HG03095 (cell line): ENCODE data around the gene BCAN.
"Not testable (repeated sequence)": the region's sequence is repeated elsewhere in the genome, so short reads cannot be mapped to it uniquely, and the experiment has no call there.

Experiments used
- ATAC-seq: cut with Tn5 transposase; IDR thresholded peaks from one replicate; pipeline ENCODE4 v1.9.1; 2021; ENCODE audit warnings: moderate library complexity; ENCODE audit not compliant: unreplicated experiment

Gene BCAN, protein sequence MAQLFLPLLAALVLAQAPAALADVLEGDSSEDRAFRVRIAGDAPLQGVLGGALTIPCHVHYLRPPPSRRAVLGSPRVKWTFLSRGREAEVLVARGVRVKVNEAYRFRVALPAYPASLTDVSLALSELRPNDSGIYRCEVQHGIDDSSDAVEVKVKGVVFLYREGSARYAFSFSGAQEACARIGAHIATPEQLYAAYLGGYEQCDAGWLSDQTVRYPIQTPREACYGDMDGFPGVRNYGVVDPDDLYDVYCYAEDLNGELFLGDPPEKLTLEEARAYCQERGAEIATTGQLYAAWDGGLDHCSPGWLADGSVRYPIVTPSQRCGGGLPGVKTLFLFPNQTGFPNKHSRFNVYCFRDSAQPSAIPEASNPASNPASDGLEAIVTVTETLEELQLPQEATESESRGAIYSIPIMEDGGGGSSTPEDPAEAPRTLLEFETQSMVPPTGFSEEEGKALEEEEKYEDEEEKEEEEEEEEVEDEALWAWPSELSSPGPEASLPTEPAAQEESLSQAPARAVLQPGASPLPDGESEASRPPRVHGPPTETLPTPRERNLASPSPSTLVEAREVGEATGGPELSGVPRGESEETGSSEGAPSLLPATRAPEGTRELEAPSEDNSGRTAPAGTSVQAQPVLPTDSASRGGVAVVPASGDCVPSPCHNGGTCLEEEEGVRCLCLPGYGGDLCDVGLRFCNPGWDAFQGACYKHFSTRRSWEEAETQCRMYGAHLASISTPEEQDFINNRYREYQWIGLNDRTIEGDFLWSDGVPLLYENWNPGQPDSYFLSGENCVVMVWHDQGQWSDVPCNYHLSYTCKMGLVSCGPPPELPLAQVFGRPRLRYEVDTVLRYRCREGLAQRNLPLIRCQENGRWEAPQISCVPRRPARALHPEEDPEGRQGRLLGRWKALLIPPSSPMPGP

DNA sequence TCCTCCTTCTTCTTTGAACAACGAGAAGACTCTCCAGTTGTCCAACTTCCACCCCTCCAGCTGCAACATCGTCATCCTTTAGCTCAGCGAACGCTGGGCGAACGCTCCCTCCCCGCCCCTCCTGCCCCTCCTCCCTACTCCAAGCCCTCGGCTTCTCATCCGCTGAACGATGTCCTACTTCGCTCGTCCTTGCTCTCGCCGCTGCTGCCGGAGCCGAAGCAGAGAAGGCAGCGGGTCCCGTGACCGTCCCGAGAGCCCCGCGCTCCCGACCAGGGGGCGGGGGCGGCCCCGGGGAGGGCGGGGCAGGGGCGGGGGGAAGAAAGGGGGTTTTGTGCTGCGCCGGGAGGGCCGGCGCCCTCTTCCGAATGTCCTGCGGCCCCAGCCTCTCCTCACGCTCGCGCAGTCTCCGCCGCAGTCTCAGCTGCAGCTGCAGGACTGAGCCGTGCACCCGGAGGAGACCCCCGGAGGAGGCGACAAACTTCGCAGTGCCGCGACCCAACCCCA lies at the start of gene BCAN:
Gene BCAN, plus strand, starts transcription at position 357 of the 504 bp plus-strand sequence. CDS start 3,938 bp downstream, outside the sequence.
- ATAC-seq: no peak

DNA sequence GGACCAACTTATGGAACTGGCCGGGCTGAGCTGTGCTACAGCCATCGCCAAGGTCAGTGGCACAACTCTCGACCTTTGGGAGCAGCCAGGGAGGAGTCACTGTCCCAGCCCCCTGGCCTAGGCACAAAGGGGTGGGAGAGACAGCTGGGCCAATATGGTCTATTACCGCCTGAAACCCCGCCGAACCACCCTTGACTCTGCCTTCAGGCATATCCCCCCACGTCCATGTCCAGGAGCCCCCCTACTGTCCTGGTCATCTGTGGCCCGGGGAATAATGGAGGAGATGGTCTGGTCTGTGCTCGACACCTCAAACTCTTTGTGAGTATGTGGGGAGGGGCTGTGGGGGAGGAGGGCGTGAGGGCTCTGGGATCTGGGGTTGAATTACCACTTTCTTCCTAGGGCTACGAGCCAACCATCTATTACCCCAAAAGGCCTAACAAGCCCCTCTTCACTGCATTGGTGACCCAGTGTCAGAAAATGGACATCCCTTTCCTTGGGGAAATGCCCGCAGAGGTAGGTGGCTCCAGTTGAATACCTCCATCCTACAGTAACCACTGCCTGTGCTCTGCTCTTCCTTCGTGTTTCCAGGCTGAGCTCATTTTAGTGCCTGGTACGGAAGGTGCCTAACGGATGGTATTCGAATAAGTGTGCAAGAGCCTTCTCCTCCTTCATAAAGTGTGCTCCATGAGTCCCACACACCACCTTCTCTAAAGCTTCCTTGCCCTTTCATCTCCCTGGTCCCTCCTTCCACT lies 49.6 kb upstream of the BCAN start:
- ATAC-seq: no peak

GRCh38 chr1:156592910-156593660 lies 48.8 kb upstream of the BCAN start:
- no peak for ATAC-seq

DNA sequence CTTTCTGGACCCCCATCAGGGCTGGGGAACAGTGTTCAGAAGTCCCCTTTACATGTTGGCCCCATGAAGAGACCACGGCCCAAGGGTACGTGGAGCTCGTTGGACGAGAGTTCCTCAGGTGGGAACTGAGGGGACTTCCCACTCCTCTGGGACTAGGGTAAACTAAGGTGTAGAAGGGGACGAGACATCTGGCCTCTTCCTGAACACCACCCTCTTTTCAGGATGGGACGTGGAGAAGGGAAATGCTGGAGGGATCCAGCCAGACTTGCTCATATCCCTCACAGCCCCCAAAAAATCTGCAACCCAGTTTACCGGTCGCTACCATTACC lies 48.3 kb upstream of the BCAN start:
- ATAC-seq: no peak

DNA sequence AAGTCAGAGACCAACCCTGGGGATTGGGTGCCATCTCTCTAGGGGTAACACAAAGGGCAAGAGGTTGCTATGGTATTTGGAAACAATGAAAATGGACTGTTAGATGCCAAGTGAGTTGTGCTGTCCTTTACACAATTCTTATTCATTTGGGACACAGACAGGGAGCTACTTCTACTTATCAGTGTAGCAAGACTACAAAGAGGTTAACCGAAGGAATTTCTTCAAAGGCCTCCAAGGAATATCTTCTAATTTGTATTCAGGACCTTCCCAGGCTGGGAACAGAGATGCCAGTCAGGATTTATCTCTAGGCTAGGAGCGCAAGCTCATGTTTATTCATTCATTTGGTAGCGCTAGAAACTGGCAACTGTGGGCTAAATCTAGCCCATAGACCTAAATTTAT lies 47.7 kb upstream of the BCAN start:
- no peak for ATAC-seq

DNA sequence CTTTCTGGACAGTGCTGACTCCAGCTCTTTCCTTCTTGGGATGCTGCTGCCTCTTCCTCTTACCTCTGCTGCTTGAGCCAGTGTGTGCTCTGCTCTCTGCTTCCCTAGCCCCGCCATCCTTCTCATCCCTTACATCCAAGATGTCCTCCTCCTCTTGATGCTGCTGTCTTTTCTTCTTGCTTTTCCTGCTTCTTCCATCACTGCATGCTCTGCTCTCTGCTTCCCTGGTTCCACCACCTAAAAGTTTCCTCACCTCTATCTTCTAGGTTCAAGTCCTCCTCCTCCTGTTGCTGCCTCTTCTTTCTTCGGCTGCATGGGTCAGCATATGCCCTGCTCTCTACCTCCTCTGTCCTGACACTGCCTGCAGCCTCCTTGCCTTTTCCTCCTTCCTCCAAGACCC lies 46.9 kb upstream of the BCAN start:
- no peak for ATAC-seq

GRCh38 chr1:156596426-156596825 lies 45.5 kb upstream of the BCAN start:
- ATAC-seq: no peak

DNA sequence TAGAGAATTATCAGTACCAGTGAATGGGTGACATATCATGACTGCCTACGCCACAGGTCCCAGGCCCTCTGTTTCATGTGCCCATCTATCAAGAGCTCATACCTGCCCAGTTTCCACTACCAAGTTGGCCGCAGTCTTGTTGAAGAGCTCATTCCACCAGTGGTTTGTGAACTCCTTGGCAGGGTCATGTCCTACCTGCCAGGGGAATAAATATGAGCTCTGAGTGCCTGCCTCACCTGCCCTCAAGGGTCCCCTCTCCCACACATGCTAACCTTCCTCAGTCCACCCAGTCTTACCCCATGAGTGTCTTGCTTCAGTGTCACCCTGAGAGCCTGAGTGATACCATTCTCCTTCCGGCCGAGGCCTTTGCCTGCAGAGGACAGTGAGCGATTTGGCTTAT lies 43.8 kb upstream of the BCAN start:
- no peak for ATAC-seq

DNA sequence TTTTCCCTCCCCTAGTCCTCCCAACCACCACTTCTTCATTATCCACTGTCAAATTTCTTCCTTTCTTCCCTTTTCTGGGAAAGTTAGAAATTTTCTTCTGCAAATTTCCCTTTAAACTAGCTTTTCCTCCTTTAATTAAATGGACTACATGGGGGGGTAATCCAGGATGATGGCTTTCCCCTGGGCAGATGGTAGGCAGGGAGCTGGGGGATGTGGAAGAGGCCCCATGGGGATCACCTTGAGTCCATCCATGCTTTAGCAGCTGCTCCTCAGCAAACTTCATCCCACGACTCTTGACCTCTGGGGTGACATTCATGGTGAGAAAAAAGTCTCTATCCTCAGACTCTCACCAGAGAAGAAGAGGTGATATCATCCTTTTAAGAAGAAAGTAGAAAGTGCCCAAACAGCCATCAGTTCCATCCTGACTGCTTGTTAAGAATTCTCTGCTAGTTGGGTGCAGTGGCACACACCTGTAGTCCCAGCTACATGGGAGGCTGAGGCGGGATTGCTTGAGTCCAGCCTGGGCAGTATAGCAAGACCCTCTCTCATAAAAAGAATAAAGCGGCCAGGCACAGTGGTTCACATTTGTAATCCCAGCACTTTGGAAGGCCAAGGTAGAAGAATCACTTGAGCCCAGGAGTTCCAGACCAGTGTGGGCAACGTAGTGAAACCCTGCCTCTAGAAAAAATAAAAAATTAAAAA lies 43.0 kb upstream of the BCAN start:
- no peak for ATAC-seq

GRCh38 chr1:156599811-156600210 lies 42.1 kb upstream of the BCAN start:
- no peak for ATAC-seq

- no peak for ATAC-seq
Measured at GRCh38 chr1:156600733-156601121, 41.2 kb upstream of the BCAN start.

GRCh38 chr1:156601122-156601830 lies 40.6 kb upstream of the BCAN start, which contains the start of gene GPATCH4:
GPATCH4 (minus strand) TSS chr1:156601479.
- no peak for ATAC-seq

DNA sequence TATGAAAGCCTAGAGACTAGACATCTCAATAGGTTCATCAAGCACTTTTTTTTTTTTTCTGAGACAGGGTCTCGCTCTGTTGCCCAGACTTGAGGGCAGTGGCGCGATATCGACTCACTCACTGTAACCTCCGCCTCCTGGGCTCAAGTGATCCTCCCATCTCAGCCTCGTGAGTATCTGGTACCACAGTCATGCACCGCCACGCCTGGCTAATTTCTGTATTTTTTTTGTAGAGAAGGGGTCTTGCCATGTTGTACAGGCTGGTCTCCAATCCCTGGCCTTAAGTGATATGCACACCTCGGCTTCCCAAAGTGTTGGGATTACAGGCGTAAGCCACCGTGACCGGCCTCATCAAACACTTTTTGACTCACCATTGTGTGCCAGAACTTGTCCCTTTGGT lies 40.0 kb upstream of the BCAN start:
- ATAC-seq: no peak

- no peak for ATAC-seq
Measured at GRCh38 chr1:156602557-156602993, 39.3 kb upstream of the BCAN start.

DNA sequence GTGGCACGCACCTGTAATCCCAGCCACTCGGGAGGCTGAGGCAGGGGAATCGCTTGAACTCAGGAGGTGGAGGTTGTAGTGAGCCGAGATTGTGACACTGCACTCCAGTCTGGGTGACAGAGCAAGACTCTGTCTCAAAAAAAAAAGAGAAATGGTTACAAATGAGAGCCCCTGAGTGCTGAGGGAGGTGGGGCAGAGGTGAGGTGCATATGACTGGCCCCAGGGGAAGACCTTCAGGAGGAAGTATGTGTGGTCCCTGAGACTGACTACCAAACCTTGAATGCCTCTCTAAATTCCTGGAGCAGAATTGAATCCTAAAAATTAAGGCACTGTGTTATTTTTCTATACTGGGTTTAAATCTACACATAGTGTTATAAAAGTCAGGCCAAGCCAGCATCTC lies 34.6 kb upstream of the BCAN start:
- ATAC-seq: not testable (repeated sequence)

- ATAC-seq: peak; percentile 66
Measured at GRCh38 chr1:156608036-156608674, 33.8 kb upstream of the BCAN start.

DNA sequence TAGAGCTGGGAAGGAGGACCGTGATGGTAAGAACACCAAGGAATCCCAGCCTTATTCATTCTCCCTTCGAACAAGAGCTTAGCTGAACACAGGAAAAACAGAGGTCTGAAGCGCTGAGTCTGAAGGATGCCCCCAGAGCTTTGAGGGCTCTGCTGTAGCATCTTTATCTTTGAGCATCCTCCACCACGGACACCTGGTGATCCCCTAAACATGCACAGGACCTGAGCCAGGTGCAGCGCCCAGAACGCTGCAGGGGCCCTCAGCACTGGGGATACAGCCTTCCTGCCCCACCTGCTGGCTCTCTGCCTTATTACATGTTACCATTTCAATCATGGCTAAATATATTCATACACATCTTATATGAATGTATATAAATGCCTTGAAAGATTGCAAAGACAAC lies 32.9 kb upstream of the BCAN start:
- no peak for ATAC-seq

GRCh38 chr1:156610072-156610471 lies 31.8 kb upstream of the BCAN start:
- not testable (repeated sequence) for ATAC-seq

DNA sequence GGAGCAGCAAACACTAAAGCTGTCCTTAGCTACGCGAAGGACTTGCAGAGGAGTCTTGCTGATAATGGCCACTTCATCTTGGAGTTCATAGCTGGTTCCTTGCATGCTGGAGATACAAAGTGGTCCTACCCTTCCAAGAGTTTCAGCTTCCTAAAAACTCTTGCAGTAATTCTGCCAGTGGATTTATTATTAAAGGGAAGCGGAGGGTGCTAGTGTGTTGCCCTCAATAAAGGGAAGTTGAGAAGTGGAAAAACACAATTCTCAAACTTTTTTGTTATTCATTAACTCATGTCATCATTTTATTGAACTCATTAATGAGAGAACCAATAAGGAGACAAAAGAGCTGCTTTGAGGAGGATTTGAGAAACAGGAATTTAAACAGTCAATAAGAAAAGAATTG lies 29.3 kb upstream of the BCAN start:
- ATAC-seq: no peak
